K562 (cell line): ENCODE results near the gene ZNHIT2. TPM values are rescaled to one million over a fixed set of nuclear protein-coding genes. Genes with fewer than 3 reads are reported as not detected.

Experiments used
- ATAC-seq: fragments of 200-7000 bp; cut with Tn5 transposase; 3 replicates; pipeline ENCODE4 v1.9.1; 2020; ENCODE audit warnings: moderate library complexity
- BruUV-seq: library from RNA; stranded (reverse); fragments of 400-500 nt; replicated peaks from 2 replicates; lab custom pipeline; 2021; lab: Mats Ljungman, UMichigan
- CTCF ChIA-PET: fragments of 300-600 bp; formaldehyde crosslinking; extraction: SDS; loops from one replicate; lab custom pipeline; 2021; ENCODE audit warnings: low intra/inter-chr PET ratio; lab: Yijun Ruan, JAX
- POLR2A ChIA-PET: fragments of 300-600, 350-650 bp; sonication (Branson Sonifier 250); formaldehyde crosslinking; extraction: SDS; loops from one replicate; lab custom pipeline; 2021; ENCODE audit warnings: antibody characterized with exemption, inconsistent platforms; lab: Yijun Ruan, JAX
- DNase-seq, 4 experiments: peaks; one replicate each; pipeline versions ENCODE4 v3.0.0 to v3.0.0-alpha.2; 2011 to 2018; ENCODE audit warnings: low spot score in 3 of 4, mixed read lengths in 3 of 4; ENCODE audit errors: extremely low read depth in 1 of 4
- FAIRE-seq: peaks from 2 replicates; lab custom pipeline; 2011; peaks lifted over from hg19 to GRCh38; lab: Jason Lieb, UNC
- H2AFZ ChIP-seq: 2 replicates; pipeline ENCODE4 v1.6.0; 2011; ENCODE audit warnings: low read depth, low read length, control low read depth, inconsistent platforms
- H3K27ac ChIP-seq: fragments of 200-600 bp; 3 replicates; pipeline ENCODE4 v1.8.0; 2011; ENCODE audit warnings: low read depth, mild to moderate bottlenecking, control low read depth, inconsistent platforms, low read length, moderate library complexity, mixed read lengths; ENCODE audit errors: extremely low read depth
- H3K27me3 ChIP-seq, 2 experiments: fragments of 300-600 bp in 1 of 2; 2 replicates in 1 of 2; 3 replicates in 1 of 2; pipeline versions ENCODE4 v1.6.0 to v1.8.0; 2011; ENCODE audit warnings: inconsistent platforms in 2 of 2, low read length in 2 of 2, mild to moderate bottlenecking in 1 of 2, mixed read lengths in 1 of 2, moderate library complexity in 1 of 2; ENCODE audit not compliant: control insufficient read depth in 2 of 2, insufficient read depth in 2 of 2
- H3K36me3 ChIP-seq: fragments of 300-600 bp; 3 replicates; pipeline ENCODE4 v1.8.0; 2011; ENCODE audit warnings: mild to moderate bottlenecking, low read length, inconsistent platforms; ENCODE audit not compliant: control insufficient read depth, insufficient read depth
- H3K4me1 ChIP-seq, 2 experiments: fragments of 200-600 bp in 1 of 2; replicated peaks in 1 of 2; 2 replicates in 1 of 2; 3 replicates in 1 of 2; pipeline versions ENCODE4 v1.5.1 to v1.8.0; 2011; ENCODE audit warnings: inconsistent platforms in 2 of 2, low read length in 2 of 2, mild to moderate bottlenecking in 1 of 2, mixed read lengths in 1 of 2, moderate library complexity in 1 of 2; ENCODE audit not compliant: control insufficient read depth in 2 of 2, insufficient read depth in 2 of 2
- H3K4me2 ChIP-seq: 2 replicates; pipeline ENCODE4 v1.6.1; 2011; ENCODE audit warnings: low read length, control low read depth, inconsistent platforms, mixed read lengths; ENCODE audit not compliant: insufficient read depth
- H3K4me3 ChIP-seq: fragments of 200-600 bp; sonication (generic), shearing (Covaris generic); 2 replicates; pipeline ENCODE4 v1.5.1; 2016; ENCODE audit warnings: control low read depth, inconsistent platforms
- H3K79me2 ChIP-seq: fragments of 200-600 bp; 3 replicates; pipeline ENCODE4 v1.8.0; 2011; ENCODE audit warnings: low read length, inconsistent platforms; ENCODE audit not compliant: control insufficient read depth, insufficient read depth
- H3K9ac ChIP-seq, 2 experiments: 2 replicates each; pipeline versions ENCODE4 v1.6.0 to v1.6.1; 2011; ENCODE audit warnings: low read depth in 2 of 2, low read length in 2 of 2, control low read depth in 1 of 2, inconsistent platforms in 1 of 2, mild to moderate bottlenecking in 1 of 2, mixed read lengths in 1 of 2; ENCODE audit not compliant: insufficient read depth in 1 of 2
- H3K9me1 ChIP-seq: one replicate; pipeline ENCODE4 v1.6.0; 2011; ENCODE audit warnings: inconsistent platforms, mild to moderate bottlenecking, low read length, moderate library complexity; ENCODE audit not compliant: control insufficient read depth, insufficient read depth
- H3K9me3 ChIP-seq: replicated peaks from 2 replicates; pipeline ENCODE4 v1.5.1; 2011; ENCODE audit warnings: low read depth, low read length, inconsistent platforms; ENCODE audit not compliant: control insufficient read depth, insufficient read depth
- H4K20me1 ChIP-seq: replicated peaks from 2 replicates; pipeline ENCODE4 v1.6.1; 2011; ENCODE audit warnings: low read length, inconsistent platforms, mixed read lengths; ENCODE audit not compliant: control insufficient read depth, insufficient read depth
- E2F6 ChIP-seq, 2 experiments: IDR thresholded peaks; 2 replicates each; pipeline ENCODE4 v1.6.1; 2011; ENCODE audit warnings: borderline replicate concordance in 1 of 2, control low read depth in 1 of 2, low read depth in 1 of 2, low read length in 1 of 2, mild to moderate bottlenecking in 1 of 2, mixed read lengths in 1 of 2, moderate library complexity in 1 of 2; ENCODE audit not compliant: insufficient read depth in 1 of 2, insufficient read length in 1 of 2, poor library complexity in 1 of 2, severe bottlenecking in 1 of 2; ENCODE audit errors: extremely low read depth in 1 of 2
- EWSR1 ChIP-seq: fragments of 450-650 bp; IDR thresholded peaks from 2 replicates; pipeline ENCODE4 v1.6.1; 2018; ENCODE audit warnings: borderline replicate concordance, mild to moderate bottlenecking, low read depth, moderate library complexity; ENCODE audit not compliant: partially characterized antibody
- HNRNPH1 ChIP-seq: fragments of 200-400 bp; formaldehyde crosslinking; optimal IDR thresholded peaks from 2 replicates; pipeline ENCODE3; 2017; ENCODE audit warnings: low read depth, mild to moderate bottlenecking, low read length, moderate library complexity
- NFATC3 ChIP-seq: fragments of 450-650 bp; IDR thresholded peaks from 2 replicates; pipeline ENCODE4 v1.6.1; 2017; ENCODE audit warnings: mild to moderate bottlenecking
- RUNX1 ChIP-seq: sonication (generic); IDR thresholded peaks from 2 replicates; pipeline ENCODE4 v1.6.1; 2016; ENCODE audit warnings: antibody characterized with exemption, low read depth
- STAG1 ChIP-seq: sonication (generic); formaldehyde crosslinking; IDR thresholded peaks from 2 replicates; pipeline ENCODE4 v1.5.0; 2020; ENCODE audit warnings: missing genetic modification reagents, borderline replicate concordance
- WGBS: fragments of 100-300 bp; shearing (Covaris generic); methylation state at CpG from one replicate; pipeline ENCODE4 v1.1.6; 2016; ENCODE audit warnings: low coverage, mixed read lengths; ENCODE audit not compliant: insufficient coverage; ENCODE audit errors: missing lambda C conversion rate; 5-methylcytosine and 5-hydroxymethylcytosine counted together
- in situ Hi-C: fragments of 300-500 bp; cut with MboI; formaldehyde crosslinking; loops from 4 replicates; pipeline ENCODE4 v1.15.0; 2018; ENCODE audit warnings: inconsistent platforms, mixed read lengths
- intact Hi-C: fragments of 100-400 bp; cut with micrococcal nuclease; formaldehyde crosslinking; loops from 2 replicates; pipeline ENCODE4 v1.14.2; 2022
- polyA plus RNA-seq, 8 experiments: library from polyadenylated mRNA; depleted of rRNA in 4 of 8; stranded (reverse) in 5 of 8; unstranded in 3 of 8; fragments of >200 nt; fragmentation: Nextera tagmentation in 2 of 8; fragmentation: Illumina TruSeq in 1 of 8; extraction: Ambion mirVana in 2 of 8; extraction: Trizol in 1 of 8; gene quantifications; 2 replicates each; pipeline versions ENCODE4 v1.2.1 to v1.2.3, GENCODE V29; 2011 to 2014; ENCODE audit warnings: inconsistent platforms in 1 of 8, missing spikeins in 1 of 8
- total RNA-seq, 7 experiments: library from RNA; depleted of rRNA in 6 of 7; stranded (reverse); fragments of >200 nt in 6 of 7; fragmentation: Illumina TruSeq in 2 of 7; extraction: Trizol in 2 of 7; gene quantifications; 2 replicates each; pipeline versions ENCODE4 v1.2.1 to v1.2.3, GENCODE V29; 2011 to 2021; ENCODE audit warnings: low replicate concordance in 1 of 7

Gene ZNHIT2
- total and polyA plus RNA-seq, 9 of the 15 experiments (the other 6 are each of a cell fraction or from before 2014, with no cell fraction given): 0.08 to 39.0 (median 2.5) TPM

DNA sequence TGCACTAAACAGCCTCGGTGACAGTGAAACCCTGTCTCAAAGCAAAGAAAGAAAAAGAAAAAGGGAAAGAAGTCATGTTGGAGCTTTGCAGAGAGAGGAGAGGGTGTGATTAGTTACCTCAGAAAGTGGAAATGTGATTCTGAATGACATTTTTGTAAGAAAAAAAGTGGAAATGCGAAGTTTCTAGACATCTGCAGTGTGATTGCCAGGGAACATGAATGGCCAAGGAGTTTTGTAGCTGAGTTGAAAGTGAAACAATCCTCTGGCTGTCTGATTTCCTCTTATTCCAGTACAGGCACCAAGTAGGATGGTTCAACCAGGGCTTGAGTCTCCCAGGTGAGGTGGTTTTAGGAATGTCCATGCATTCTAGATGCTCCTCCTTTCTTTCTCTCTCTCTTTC lies 34.6 kb upstream of the ZNHIT2 start:
- Histone ChIP-seq H4K20me1 (no peaks in the 10 kb centered on the region), H3K9me3 (no peaks in the 10 kb centered on the region; the same call in 1 of the 2 replicates), H3K79me2 (no peaks in the 10 kb centered on the region), H3K4me1 (peaks cover 20 to 26% of the 10 kb centered on the region in 2 experiments), H3K27ac (no peak overlapping the region), H2AFZ (no peak overlapping the region), H3K9ac (no peak overlapping the region; a peak in 1 of 4 replicates), H3K4me2 (no peak overlapping the region), H3K9me1 (no peaks in the 10 kb centered on the region), H3K36me3 (no peaks in the 10 kb centered on the region), H3K4me3 (no peak overlapping the region), H3K27me3 (no peaks in the 10 kb centered on the region)
- WGBS: 47% methylated on average over 2 of the region's 2 CpGs
- TF ChIP-seq HNRNPH1: no peak
- no peak for TF ChIP-seq RUNX1
- TF ChIP-seq NFATC3: no peak
- TF ChIP-seq EWSR1: no peak
- no peak for TF ChIP-seq STAG1 (CRISPR knock-in tag)
- TF ChIP-seq E2F6 (IDR thresholded peaks at IDR 0.05; ENCODE audit: borderline replicate concordance in 1 of 2, extremely low read depth in 1 of 2, insufficient read depth in 1 of 2, insufficient read length in 1 of 2, low read depth in 1 of 2, low read length in 1 of 2, poor library complexity in 1 of 2, severe bottlenecking in 1 of 2): no peak
- ChIA-PET POLR2A (interaction anchor here (0.6 to 3.3 kb wide), 4 partner anchors 18 to 30 kb away, joined by 3 to 25 read pairs (median 6); partner anchors contain the start of genes FAU, MRPL49, SPDYC and SYVN1), CTCF (no interaction called here)
- no TSS peak for BruUV-seq
- no peak for DNase-seq
- in situ Hi-C loops (no loop called here), intact Hi-C loops (no loop called here)
- ATAC-seq: no peak
- no peak for FAIRE-seq
